HL-60 (cell line): ENCODE results near the gene CCL3.

Source experiments
- CTCF ChIP-seq: IDR thresholded peaks from one replicate; pipeline ENCODE4 v1.5.1; 2011; ENCODE audit warnings: low read length, control low read depth, inconsistent platforms; ENCODE audit not compliant: insufficient read depth
- POLR2AphosphoS5 ChIP-seq: IDR thresholded peaks from 2 replicates; pipeline ENCODE4 v1.6.1; 2012; ENCODE audit warnings: low read depth
- REST ChIP-seq: IDR thresholded peaks from 2 replicates; pipeline ENCODE4 v1.6.1; 2012; ENCODE audit warnings: low read depth; ENCODE audit not compliant: insufficient replicate concordance

GRCh38 chr17:36127911-36128310 is 38.0 kb upstream of the CCL3 start:
- TF ChIP-seq POLR2AphosphoS5 = no peak
- TF ChIP-seq REST = no peak
- no peak for TF ChIP-seq CTCF
